ENCODE results near the gene COPZ2.

DNA sequence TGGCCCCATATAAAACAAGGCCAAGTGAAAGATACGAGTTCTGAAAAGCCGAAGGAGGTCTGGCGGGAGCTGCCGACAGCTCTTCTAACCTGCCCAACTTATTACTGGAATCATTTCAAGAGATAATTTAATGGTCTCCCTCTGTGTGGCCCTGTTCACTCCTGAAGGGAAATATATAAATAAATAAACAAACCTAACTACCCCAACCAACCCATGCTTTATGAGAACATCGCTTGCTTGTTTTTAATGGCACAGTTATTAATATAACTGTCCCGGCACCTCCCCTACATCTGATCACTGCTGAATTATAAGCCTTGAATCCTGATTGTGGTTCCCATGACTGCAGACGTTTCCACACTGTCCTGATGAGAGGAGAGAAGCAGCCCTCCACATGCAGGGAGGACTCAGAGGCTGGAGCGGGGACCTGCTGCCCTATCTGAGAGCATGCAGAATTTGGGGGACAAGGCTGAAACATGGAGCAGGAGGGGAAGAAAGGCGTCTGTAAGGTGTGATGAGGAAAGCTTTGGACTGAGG is 44.5 kb downstream of the COPZ2 start:
- TF ChIP-seq CTCF (IDR thresholded peaks at IDR 0.05) (no peak), POLR2A (IDR thresholded peaks at IDR 0.05) (no peak)

Data from suprapubic skin (tissue), 3 donors.